Astrocyte (in vitro differentiated cells and primary cell): ENCODE results near the gene CD101. TPM values are rescaled to one million over a fixed set of nuclear protein-coding genes. Genes with fewer than 3 reads are reported as not detected.

Experiments
- DNase-seq: peaks from one replicate; pipeline ENCODE4 v3.0.0-alpha.2; 2010; ENCODE audit warnings: low read depth
- FAIRE-seq: peaks from 2 replicates; lab custom pipeline; 2011; peaks lifted over from hg19 to GRCh38; lab: Jason Lieb, UNC
- H2AFZ ChIP-seq: 2 replicates; pipeline ENCODE4 v1.6.0; 2012; ENCODE audit warnings: low read depth, low read length, inconsistent platforms
- H3K27ac ChIP-seq: 2 replicates; pipeline ENCODE4 v1.5.1; 2011; ENCODE audit warnings: low read depth, low read length, inconsistent platforms
- H3K27me3 ChIP-seq: 2 replicates; pipeline ENCODE4 v1.6.0; 2011; ENCODE audit warnings: low read length, inconsistent platforms; ENCODE audit not compliant: insufficient read depth
- H3K36me3 ChIP-seq: 2 replicates; pipeline ENCODE4 v1.5.1; 2011; ENCODE audit warnings: low read length, inconsistent platforms; ENCODE audit not compliant: insufficient read depth
- H3K4me1 ChIP-seq: 2 replicates; pipeline ENCODE4 v1.5.1; 2011; ENCODE audit warnings: low read length, inconsistent platforms; ENCODE audit not compliant: insufficient read depth
- H3K4me2 ChIP-seq: 2 replicates; pipeline ENCODE4 v1.6.0; 2012; ENCODE audit warnings: low read length, inconsistent platforms
- H3K4me3 ChIP-seq: 2 replicates; pipeline ENCODE4 v1.5.1; 2011; ENCODE audit warnings: low read depth, mild to moderate bottlenecking, low read length, inconsistent platforms; ENCODE audit not compliant: insufficient read depth
- H3K79me2 ChIP-seq: 2 replicates; pipeline ENCODE4 v1.6.0; 2012; ENCODE audit warnings: mild to moderate bottlenecking, low read length, inconsistent platforms; ENCODE audit not compliant: insufficient read depth
- H3K9ac ChIP-seq: 2 replicates; pipeline ENCODE4 v1.6.0; 2012; ENCODE audit warnings: mild to moderate bottlenecking, low read length, inconsistent platforms
- H3K9me3 ChIP-seq: 2 replicates; pipeline ENCODE4 v1.5.1; 2012; ENCODE audit warnings: low read depth, mild to moderate bottlenecking, low read length, inconsistent platforms; ENCODE audit not compliant: insufficient read depth
- H4K20me1 ChIP-seq: 2 replicates; pipeline ENCODE4 v1.6.0; 2012; ENCODE audit warnings: low read length, inconsistent platforms; ENCODE audit not compliant: insufficient read depth
- H3K27ac Mint-ChIP-seq: one replicate; pipeline ENCODE4 v1.8.0; 2021; ENCODE audit warnings: mild to moderate bottlenecking, mixed read lengths; ENCODE audit not compliant: unreplicated experiment
- H3K27me3 Mint-ChIP-seq: one replicate; pipeline ENCODE4 v1.8.0; 2021; ENCODE audit warnings: low read depth, mixed read lengths; ENCODE audit not compliant: unreplicated experiment
- H3K36me3 Mint-ChIP-seq: one replicate; pipeline ENCODE4 v1.8.0; 2021; ENCODE audit warnings: low read depth, mixed read lengths; ENCODE audit not compliant: unreplicated experiment
- H3K4me1 Mint-ChIP-seq: one replicate; pipeline ENCODE4 v1.8.0; 2021; ENCODE audit warnings: low read depth, mixed read lengths; ENCODE audit not compliant: unreplicated experiment
- H3K4me3 Mint-ChIP-seq: one replicate; pipeline ENCODE4 v1.8.0; 2021; ENCODE audit warnings: mild to moderate bottlenecking, moderate library complexity, mixed read lengths; ENCODE audit not compliant: unreplicated experiment
- H3K9me3 Mint-ChIP-seq: one replicate; pipeline ENCODE4 v1.8.0; 2021; ENCODE audit warnings: mild to moderate bottlenecking, mixed read lengths; ENCODE audit not compliant: unreplicated experiment
- EZH2 ChIP-seq: IDR thresholded peaks from 2 replicates; pipeline ENCODE4 v1.6.1; 2012; ENCODE audit warnings: mild to moderate bottlenecking, low read length, inconsistent platforms; ENCODE audit not compliant: insufficient read depth
- total RNA-seq: library from RNA; stranded (reverse); gene quantifications from 2 replicates; pipeline ENCODE4 v1.2.1, GENCODE V29; 2021
- TF ChIP-seq, protein P1 (sequence below): IDR thresholded peaks from 2 replicates; pipeline ENCODE4 v1.5.1; 2011; ENCODE audit warnings: low read depth, mild to moderate bottlenecking, inconsistent platforms, low read length, moderate library complexity; ENCODE audit not compliant: insufficient read depth

Gene CD101
- total RNA-seq, 1 donor from 2014 or later, result 1.6 TPM

DNA sequence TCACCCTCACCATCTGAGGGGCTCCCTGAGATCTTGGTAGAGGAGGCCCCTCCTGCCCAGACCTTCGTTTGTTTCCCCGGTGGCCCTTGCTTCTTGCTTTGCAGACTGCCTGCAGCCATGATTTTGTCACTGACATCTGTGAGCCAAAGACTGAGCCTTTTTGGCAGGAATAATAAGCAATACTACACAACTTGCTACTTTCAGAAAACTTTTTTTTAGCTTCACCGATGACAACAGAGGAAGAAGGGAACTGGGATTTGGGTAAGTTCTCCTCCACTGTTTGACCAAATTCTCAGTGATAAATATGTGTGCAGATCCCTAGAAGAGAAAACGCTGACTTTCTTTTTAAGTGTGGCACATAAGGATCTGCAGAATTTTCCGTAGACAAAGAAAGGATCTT lies 11.7 kb upstream of the CD101 start:
- Histone ChIP-seq H4K20me1 (no peaks in the 10 kb centered on the region), H3K4me3 (no peak overlapping the region), H3K4me1 (peaks cover 40% of the 10 kb centered on the region), H2AFZ (no peak overlapping the region), H3K79me2 (no peaks in the 10 kb centered on the region), H3K4me2 (peak overlapping the region; percentile 7), H3K9me3 (no peaks in the 10 kb centered on the region), H3K27ac (peak overlapping the region; percentile 97), H3K36me3 (no peaks in the 10 kb centered on the region), H3K27me3 (no peaks in the 10 kb centered on the region), H3K9ac (peak overlapping the region; percentile 77)
- FAIRE-seq (no peak), DNase-seq (no peak)
- Mint-ChIP-seq H3K4me3 (no peak overlapping the region), H3K4me1 (peaks cover 15% of the 10 kb centered on the region), H3K36me3 (peaks cover 35% of the 10 kb centered on the region), H3K27ac (no peak overlapping the region), H3K27me3 (no peaks in the 10 kb centered on the region), H3K9me3 (no peaks in the 10 kb centered on the region)
- no peak for TF ChIP-seq EZH2
- TF ChIP-seq, protein P1, sequence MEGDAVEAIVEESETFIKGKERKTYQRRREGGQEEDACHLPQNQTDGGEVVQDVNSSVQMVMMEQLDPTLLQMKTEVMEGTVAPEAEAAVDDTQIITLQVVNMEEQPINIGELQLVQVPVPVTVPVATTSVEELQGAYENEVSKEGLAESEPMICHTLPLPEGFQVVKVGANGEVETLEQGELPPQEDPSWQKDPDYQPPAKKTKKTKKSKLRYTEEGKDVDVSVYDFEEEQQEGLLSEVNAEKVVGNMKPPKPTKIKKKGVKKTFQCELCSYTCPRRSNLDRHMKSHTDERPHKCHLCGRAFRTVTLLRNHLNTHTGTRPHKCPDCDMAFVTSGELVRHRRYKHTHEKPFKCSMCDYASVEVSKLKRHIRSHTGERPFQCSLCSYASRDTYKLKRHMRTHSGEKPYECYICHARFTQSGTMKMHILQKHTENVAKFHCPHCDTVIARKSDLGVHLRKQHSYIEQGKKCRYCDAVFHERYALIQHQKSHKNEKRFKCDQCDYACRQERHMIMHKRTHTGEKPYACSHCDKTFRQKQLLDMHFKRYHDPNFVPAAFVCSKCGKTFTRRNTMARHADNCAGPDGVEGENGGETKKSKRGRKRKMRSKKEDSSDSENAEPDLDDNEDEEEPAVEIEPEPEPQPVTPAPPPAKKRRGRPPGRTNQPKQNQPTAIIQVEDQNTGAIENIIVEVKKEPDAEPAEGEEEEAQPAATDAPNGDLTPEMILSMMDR, result no peak

DNA sequence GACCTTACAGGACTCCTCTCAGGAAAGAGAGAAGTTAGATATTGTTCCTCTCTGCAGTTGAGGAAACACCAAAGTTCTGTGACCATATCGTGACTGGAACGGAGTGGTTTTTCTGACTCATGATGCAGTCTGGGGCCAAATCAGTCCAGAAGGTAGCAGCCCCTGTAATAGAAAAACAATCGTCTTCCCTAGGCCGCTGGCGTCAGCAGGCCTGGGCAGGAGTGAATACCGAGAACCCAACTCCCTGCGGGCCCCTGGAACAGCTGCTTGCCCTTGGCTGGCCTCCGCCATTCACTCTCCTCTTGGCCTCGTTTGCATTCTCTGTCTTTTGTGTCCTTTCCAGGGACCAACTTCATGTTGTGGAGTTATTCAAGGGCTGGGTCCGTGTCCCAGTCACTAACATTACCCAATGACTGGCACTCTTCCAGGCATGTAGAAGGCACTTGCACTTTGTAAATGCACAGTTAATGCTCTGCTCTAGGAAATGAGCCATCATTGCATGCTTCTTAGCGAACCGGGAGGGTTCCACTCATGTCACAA lies 10.9 kb upstream of the CD101 start:
- H3K4me3 Mint-ChIP-seq, result no peak overlapping the region
- Histone ChIP-seq H3K4me1 (peaks cover 40% of the 10 kb centered on the region), H3K9me3 (no peaks in the 10 kb centered on the region), H4K20me1 (no peaks in the 10 kb centered on the region), H2AFZ (peak overlapping the region; percentile 6), H3K79me2 (no peaks in the 10 kb centered on the region), H3K36me3 (no peaks in the 10 kb centered on the region), H3K4me3 (no peak overlapping the region), H3K4me2 (peak overlapping the region; percentile 54), H3K27ac (peak overlapping the region; percentile 97), H3K9ac (peak overlapping the region; percentile 77), H3K27me3 (no peaks in the 10 kb centered on the region)
- peak overlapping the region; percentile 12 for H3K27ac Mint-ChIP-seq
- H3K27me3 Mint-ChIP-seq, result no peaks in the 10 kb centered on the region
- H3K36me3 Mint-ChIP-seq, result peaks cover 35% of the 10 kb centered on the region
- TF ChIP-seq, protein P1, result no peak
- no peak for TF ChIP-seq EZH2
- H3K4me1 Mint-ChIP-seq, result peaks cover 15% of the 10 kb centered on the region
- peak; percentile 93 for FAIRE-seq
- peak; percentile 98 for DNase-seq
- no peaks in the 10 kb centered on the region for H3K9me3 Mint-ChIP-seq

DNA sequence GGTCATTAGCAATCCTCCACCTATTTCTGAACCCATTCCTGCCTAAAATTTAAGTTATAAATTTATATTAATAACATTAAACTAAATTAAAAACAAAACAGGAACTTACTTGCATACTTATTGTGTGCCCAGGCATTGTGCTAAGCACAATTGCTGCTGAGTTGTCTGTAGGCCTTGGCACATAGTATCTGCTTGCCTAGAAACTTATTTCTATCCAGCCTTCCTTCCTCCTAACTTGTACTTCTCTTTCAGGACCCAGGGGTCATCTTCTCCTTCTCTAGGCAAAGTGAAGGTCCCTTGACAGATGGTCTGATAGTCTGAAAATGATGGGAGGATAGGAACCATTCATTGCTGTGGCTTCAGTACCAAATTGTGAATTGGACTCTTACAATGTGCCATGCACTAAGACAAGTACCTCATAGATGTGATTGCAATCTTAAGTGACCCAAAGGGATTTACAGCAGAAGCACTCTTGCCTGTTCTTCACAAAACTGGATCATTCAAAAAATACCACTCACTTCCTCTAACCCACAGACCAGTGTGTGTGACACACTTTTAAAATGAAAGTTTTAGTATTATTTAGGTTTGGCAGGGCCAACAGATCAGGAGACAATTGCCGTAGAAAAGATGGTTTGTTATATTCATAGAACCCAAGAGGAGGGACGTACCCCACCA lies 10.3 kb upstream of the CD101 start:
- Histone ChIP-seq H3K9me3 (no peaks in the 10 kb centered on the region), H3K27ac (peak overlapping the region; percentile 97), H4K20me1 (no peaks in the 10 kb centered on the region), H3K4me2 (peak overlapping the region; percentile 54), H3K27me3 (no peaks in the 10 kb centered on the region), H3K36me3 (no peaks in the 10 kb centered on the region), H3K4me3 (no peak overlapping the region), H3K4me1 (peaks cover 40% of the 10 kb centered on the region), H3K79me2 (no peaks in the 10 kb centered on the region), H2AFZ (peak overlapping the region; percentile 6), H3K9ac (peak overlapping the region; percentile 77)
- FAIRE-seq, result no peak
- peaks cover 15% of the 10 kb centered on the region for H3K4me1 Mint-ChIP-seq
- H3K4me3 Mint-ChIP-seq, result no peak overlapping the region
- H3K9me3 Mint-ChIP-seq, result no peaks in the 10 kb centered on the region
- no peak for TF ChIP-seq EZH2
- TF ChIP-seq, protein P1, result no peak
- no peak for DNase-seq
- no peaks in the 10 kb centered on the region for H3K27me3 Mint-ChIP-seq
- peaks cover 34% of the 10 kb centered on the region for H3K36me3 Mint-ChIP-seq
- peak overlapping the region; percentile 12 for H3K27ac Mint-ChIP-seq
